H4 (cell line): Measurements from ENCODE around the gene CACNA2D3. TPM values are rescaled to one million over a fixed set of nuclear protein-coding genes. Genes with fewer than 3 reads are reported as not detected.
A peak's percentile ranks its signal among the peaks of the same experiment; 100 is the strongest.

Source experiments
- DNase-seq: peaks from one replicate; pipeline ENCODE4 v3.0.0-alpha.2; 2015; ENCODE audit warnings: low spot score
- total RNA-seq: library from RNA; depleted of rRNA; stranded (reverse); fragments of >200 nt; shearing (Covaris generic); gene quantifications from 2 replicates; pipeline ENCODE4 v1.2.3, GENCODE V29; 2014

The CACNA2D3 gene
- total RNA-seq, 1 experiment from 2014 or later: 4.3 TPM

GRCh38 chr3:54274607-54275006 lies 152.3 kb downstream of the CACNA2D3 start:
- DNase-seq: no peak

- peak; percentile 18 for DNase-seq
Measured at GRCh38 chr3:54279005-54279583, 156.7 kb downstream of the CACNA2D3 start.

- no peak for DNase-seq
Measured at GRCh38 chr3:54283470-54283869, 161.1 kb downstream of the CACNA2D3 start.

- DNase-seq: no peak
Measured at GRCh38 chr3:54294214-54294613, 171.9 kb downstream of the CACNA2D3 start.

- no peak for DNase-seq
Measured at GRCh38 chr3:54296531-54296930, 174.2 kb downstream of the CACNA2D3 start.

GRCh38 chr3:54299169-54299935 lies 177.0 kb downstream of the CACNA2D3 start:
- no peak for DNase-seq

- DNase-seq: no peak
Measured at GRCh38 chr3:54303517-54304375, 181.4 kb downstream of the CACNA2D3 start.

GRCh38 chr3:54304877-54305276 lies 182.5 kb downstream of the CACNA2D3 start:
- no peak for DNase-seq

- DNase-seq: no peak
Measured at GRCh38 chr3:54305409-54306099, 183.2 kb downstream of the CACNA2D3 start.

GRCh38 chr3:54307566-54308180 lies 185.3 kb downstream of the CACNA2D3 start:
- peak; percentile 76 for DNase-seq

GRCh38 chr3:54309601-54310000 lies 187.2 kb downstream of the CACNA2D3 start:
- DNase-seq: no peak

- no peak for DNase-seq
Measured at GRCh38 chr3:54311211-54311747, 188.9 kb downstream of the CACNA2D3 start.

GRCh38 chr3:54312156-54312899 lies 190.0 kb downstream of the CACNA2D3 start:
- no peak for DNase-seq

GRCh38 chr3:54313418-54313817 lies 191.1 kb downstream of the CACNA2D3 start:
- DNase-seq: no peak

- DNase-seq: no peak
Measured at GRCh38 chr3:54321520-54321919, 199.2 kb downstream of the CACNA2D3 start.

GRCh38 chr3:54322354-54322753 lies 200.0 kb downstream of the CACNA2D3 start:
- no peak for DNase-seq

GRCh38 chr3:54324103-54324502 lies 201.8 kb downstream of the CACNA2D3 start:
- no peak for DNase-seq

GRCh38 chr3:54326951-54327350 lies 204.6 kb downstream of the CACNA2D3 start:
- DNase-seq: no peak

- DNase-seq: no peak
Measured at GRCh38 chr3:54331341-54331740, 209.0 kb downstream of the CACNA2D3 start.

- DNase-seq: no peak
Measured at GRCh38 chr3:54337846-54338245, 215.5 kb downstream of the CACNA2D3 start.
